Activated naive CD4-positive, alpha-beta T cell treated with anti-CD3 and anti-CD28 coated beads, Interleukin-2, amount 10 ng/mL, durations not matched to agents 7 days and 5 days (primary cell): ENCODE data around the gene FLVCR2.
A peak's percentile ranks its signal among the peaks of the same experiment; 100 is the strongest.

Experiments used
- CTCF ChIA-PET: fragments of 350-600 bp; sonication (Branson Sonifier 250); formaldehyde crosslinking; loops from one replicate; lab custom pipeline; 2021; ENCODE audit warnings: antibody characterized with exemption; lab: Charles Lee
- DNase-seq: peaks from one replicate; pipeline ENCODE4 v3.0.0-alpha.2; 2020
- H3K27ac Mint-ChIP-seq: one replicate; pipeline ENCODE4 v1.8.0; 2021; ENCODE audit warnings: mild to moderate bottlenecking, moderate library complexity, mixed read lengths
- H3K27me3 Mint-ChIP-seq: one replicate; pipeline ENCODE4 v1.8.0; 2021; ENCODE audit warnings: mild to moderate bottlenecking, mixed read lengths
- H3K36me3 Mint-ChIP-seq: one replicate; pipeline ENCODE4 v1.8.0; 2021; ENCODE audit warnings: mixed read lengths
- H3K4me1 Mint-ChIP-seq: one replicate; pipeline ENCODE4 v1.8.0; 2021; ENCODE audit warnings: mixed read lengths
- H3K4me3 Mint-ChIP-seq: one replicate; pipeline ENCODE4 v1.8.0; 2021; ENCODE audit warnings: mild to moderate bottlenecking, moderate library complexity, mixed read lengths
- H3K9me3 Mint-ChIP-seq: one replicate; pipeline ENCODE4 v1.8.0; 2021; ENCODE audit warnings: mixed read lengths

Gene FLVCR2

DNA sequence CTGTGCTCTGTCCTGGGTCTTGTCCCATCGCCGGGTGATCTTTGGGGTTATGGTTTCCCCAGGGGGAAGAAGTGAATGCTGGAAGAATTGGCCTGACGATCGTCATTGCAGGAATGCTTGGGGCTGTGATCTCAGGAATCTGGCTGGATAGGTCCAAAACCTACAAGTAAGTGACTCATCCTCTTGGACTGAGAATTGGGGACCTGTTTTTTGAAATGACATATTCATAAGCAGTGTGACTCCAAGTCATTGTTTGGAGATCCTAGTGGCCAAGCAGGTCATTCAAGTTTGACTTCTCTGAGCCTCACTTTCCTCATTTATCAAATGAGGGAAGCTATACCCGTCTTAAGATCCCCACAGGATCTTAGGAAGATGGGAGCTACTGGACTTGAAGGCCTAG is 56.4 kb downstream of the FLVCR2 start:
- H3K36me3 Mint-ChIP-seq: no peaks in the 10 kb centered on the region
- no peak overlapping the region for H3K4me3 Mint-ChIP-seq

GRCh38 chr14:75636100-75636692 is 57.8 kb downstream of the FLVCR2 start:
- Mint-ChIP-seq H3K27me3 (no peaks in the 10 kb centered on the region), H3K9me3 (no peaks in the 10 kb centered on the region), H3K4me3 (no peak overlapping the region), H3K27ac (no peak overlapping the region), H3K4me1 (no peaks in the 10 kb centered on the region), H3K36me3 (no peaks in the 10 kb centered on the region)
- no peak for DNase-seq
- CTCF ChIA-PET: no interaction called here

More for the DNA sequence above, 56.4 kb downstream of the FLVCR2 start:
- CTCF ChIA-PET: no interaction called here
- no peaks in the 10 kb centered on the region for H3K9me3 Mint-ChIP-seq
- H3K27ac Mint-ChIP-seq: no peak overlapping the region
- DNase-seq: no peak
- no peaks in the 10 kb centered on the region for H3K27me3 Mint-ChIP-seq
- H3K4me1 Mint-ChIP-seq: no peaks in the 10 kb centered on the region

DNA sequence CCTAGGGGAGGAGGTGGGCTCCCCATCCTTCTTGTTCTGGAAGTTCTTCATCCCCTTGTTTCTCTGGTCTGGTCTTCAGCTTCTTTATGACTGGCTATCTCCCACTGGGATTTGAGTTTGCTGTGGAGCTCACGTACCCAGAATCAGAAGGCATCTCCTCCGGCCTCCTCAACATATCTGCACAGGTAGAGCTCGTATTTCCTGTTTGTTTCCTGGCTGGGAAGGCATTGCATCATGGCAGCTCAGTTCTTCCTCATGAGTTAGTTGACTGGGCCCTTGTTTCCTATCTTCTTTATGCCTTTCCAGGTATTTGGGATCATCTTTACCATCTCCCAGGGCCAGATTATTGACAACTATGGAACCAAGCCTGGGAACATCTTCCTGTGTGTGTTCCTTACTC is 62.5 kb downstream of the FLVCR2 start:
- Mint-ChIP-seq H3K4me1 (no peaks in the 10 kb centered on the region), H3K27ac (no peak overlapping the region), H3K27me3 (no peaks in the 10 kb centered on the region), H3K36me3 (no peaks in the 10 kb centered on the region), H3K9me3 (no peaks in the 10 kb centered on the region), H3K4me3 (no peak overlapping the region)
- no peak for DNase-seq
- CTCF ChIA-PET: interaction anchor here (1.2 kb wide), 1 partner anchor 13 kb away, joined by 4 read pairs; no protein-coding TSS in a partner anchor

DNA sequence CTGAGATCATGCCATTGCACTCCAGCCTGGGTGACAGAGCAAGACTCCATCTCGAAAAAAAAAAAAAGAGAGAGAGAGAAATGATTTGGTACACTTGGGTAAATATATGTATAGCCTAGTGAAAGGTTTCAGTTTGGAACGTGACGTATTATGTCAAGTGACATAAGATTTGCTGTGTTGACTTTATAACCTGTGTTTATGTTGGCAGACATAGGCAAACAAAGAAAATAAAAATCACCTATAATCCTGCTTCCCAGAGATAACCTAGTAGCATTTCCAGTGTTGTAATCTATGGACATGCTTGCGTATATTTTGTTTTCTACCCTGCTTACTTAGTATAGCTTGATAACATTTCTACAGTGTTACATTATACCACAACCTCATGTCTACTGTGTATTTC is 65.6 kb downstream of the FLVCR2 start:
- no peak overlapping the region for H3K27ac Mint-ChIP-seq
- H3K4me3 Mint-ChIP-seq: no peak overlapping the region
- CTCF ChIA-PET: no interaction called here
- no peaks in the 10 kb centered on the region for H3K27me3 Mint-ChIP-seq
- H3K36me3 Mint-ChIP-seq: peaks cover 3% of the 10 kb centered on the region
- no peaks in the 10 kb centered on the region for H3K9me3 Mint-ChIP-seq
- DNase-seq: no peak
- no peaks in the 10 kb centered on the region for H3K4me1 Mint-ChIP-seq

DNA sequence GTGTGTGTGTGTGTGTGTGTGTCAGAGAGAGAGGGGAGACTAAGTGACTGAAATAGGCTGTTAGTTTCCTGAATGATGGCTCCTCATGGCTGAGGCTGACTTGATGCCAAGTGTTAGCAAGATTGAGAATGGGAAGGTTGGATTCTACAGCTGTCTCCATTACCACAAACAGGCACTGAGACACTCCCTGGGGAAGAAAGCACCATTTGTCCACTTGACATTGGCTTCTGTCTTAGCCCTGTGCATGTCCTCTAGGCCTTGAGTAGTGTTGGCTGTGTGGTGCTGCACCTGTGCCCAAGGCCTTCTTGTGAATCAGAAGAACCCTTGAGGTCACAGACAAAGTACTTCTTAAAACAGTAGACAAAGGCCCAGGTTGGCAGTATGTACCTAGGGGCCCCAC is 66.6 kb downstream of the FLVCR2 start:
- no peak overlapping the region for H3K27ac Mint-ChIP-seq
- H3K27me3 Mint-ChIP-seq: no peaks in the 10 kb centered on the region
- no peaks in the 10 kb centered on the region for H3K9me3 Mint-ChIP-seq
- CTCF ChIA-PET: interaction anchor here (1.2 kb wide), 1 partner anchor 10 kb away, joined by 4 read pairs; no protein-coding TSS in a partner anchor
- no peak for DNase-seq
- H3K4me1 Mint-ChIP-seq: no peaks in the 10 kb centered on the region
- no peak overlapping the region for H3K4me3 Mint-ChIP-seq
- peaks cover 14% of the 10 kb centered on the region for H3K36me3 Mint-ChIP-seq

- H3K9me3 Mint-ChIP-seq: no peaks in the 10 kb centered on the region
- DNase-seq: no peak
- H3K27me3 Mint-ChIP-seq: no peaks in the 10 kb centered on the region
- H3K4me1 Mint-ChIP-seq: no peaks in the 10 kb centered on the region
- CTCF ChIA-PET: interaction anchor here (1.1 to 1.4 kb wide), 2 partner anchors 12 to 69 kb away, joined by 3 to 4 read pairs; no protein-coding TSS in a partner anchor
- H3K4me3 Mint-ChIP-seq: no peak overlapping the region
- H3K36me3 Mint-ChIP-seq: peaks cover 30% of the 10 kb centered on the region
- H3K27ac Mint-ChIP-seq: no peak overlapping the region
These were observed 68.3 kb downstream of the FLVCR2 start for GRCh38 chr14:75646762-75647161.

DNA sequence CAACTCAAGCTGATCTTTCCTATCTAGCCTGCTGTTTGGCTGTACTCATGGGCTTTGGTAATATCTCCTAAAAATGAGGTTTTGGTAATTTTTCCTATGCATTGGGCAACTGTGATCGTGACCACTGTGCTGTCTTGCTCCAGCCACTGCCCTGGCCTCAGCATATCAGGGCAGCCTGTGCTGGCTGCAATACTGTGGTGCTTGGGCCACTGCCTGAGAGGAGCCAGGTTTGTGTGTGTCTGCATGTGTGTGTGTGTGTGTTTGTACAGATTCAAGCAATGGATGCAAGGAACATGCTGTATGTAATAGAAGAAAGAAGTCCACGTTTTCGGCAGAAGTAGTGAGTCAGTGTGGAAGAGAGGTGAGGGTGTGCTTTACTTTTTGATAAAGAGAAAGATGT is 69.2 kb downstream of the FLVCR2 start:
- Mint-ChIP-seq H3K27ac (no peak overlapping the region), H3K9me3 (no peaks in the 10 kb centered on the region), H3K27me3 (no peaks in the 10 kb centered on the region), H3K4me3 (no peak overlapping the region), H3K36me3 (peaks cover 32% of the 10 kb centered on the region), H3K4me1 (no peaks in the 10 kb centered on the region)
- CTCF ChIA-PET: interaction anchor here (1.4 kb wide), 1 partner anchor 70 kb away, joined by 4 read pairs; no protein-coding TSS in a partner anchor
- DNase-seq: no peak

DNA sequence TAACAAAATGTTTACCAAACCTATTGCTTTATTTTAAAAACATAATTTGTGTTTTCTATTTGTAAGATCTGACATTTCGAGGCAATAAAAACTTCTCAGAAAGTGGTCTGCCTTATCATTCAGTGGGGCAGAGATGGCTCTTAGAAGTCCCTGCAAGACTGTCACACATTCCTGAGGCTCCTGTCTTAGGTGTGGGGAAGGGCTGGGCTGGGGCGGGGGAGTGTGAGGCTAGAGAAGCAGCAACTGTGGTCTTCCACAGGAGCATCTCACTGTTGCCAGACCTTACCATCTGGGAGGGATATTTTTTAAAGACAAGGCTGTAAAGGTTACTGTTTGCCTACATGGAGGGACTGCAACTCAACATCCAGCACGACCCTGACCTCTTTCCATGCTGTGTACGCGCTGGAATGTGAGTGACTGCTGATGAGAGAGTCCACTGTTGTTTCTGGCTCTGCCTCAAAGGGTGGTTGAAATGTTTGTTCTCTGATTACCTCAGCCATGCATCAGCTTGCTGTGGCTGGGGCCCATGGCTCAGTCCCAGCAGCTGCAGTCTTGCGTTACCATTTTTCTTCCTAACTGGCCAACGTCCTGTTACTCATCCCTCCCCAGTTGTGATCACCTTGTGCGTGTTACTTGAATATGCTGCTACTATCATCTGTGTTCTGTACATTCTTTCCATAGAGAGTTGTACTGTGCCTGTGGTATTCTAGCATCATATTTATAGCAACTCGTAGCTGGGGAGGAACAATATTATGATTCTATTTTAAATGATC is 69.8 kb downstream of the FLVCR2 start:
- CTCF ChIA-PET: interaction anchor here (0.7 kb wide), 1 partner anchor 161 kb away, joined by 3 read pairs; no protein-coding TSS in a partner anchor
- DNase-seq: no peak
- Mint-ChIP-seq H3K4me1 (no peaks in the 10 kb centered on the region), H3K9me3 (no peaks in the 10 kb centered on the region), H3K36me3 (peaks cover 36% of the 10 kb centered on the region), H3K27me3 (no peaks in the 10 kb centered on the region), H3K4me3 (no peak overlapping the region), H3K27ac (no peak overlapping the region)

DNA sequence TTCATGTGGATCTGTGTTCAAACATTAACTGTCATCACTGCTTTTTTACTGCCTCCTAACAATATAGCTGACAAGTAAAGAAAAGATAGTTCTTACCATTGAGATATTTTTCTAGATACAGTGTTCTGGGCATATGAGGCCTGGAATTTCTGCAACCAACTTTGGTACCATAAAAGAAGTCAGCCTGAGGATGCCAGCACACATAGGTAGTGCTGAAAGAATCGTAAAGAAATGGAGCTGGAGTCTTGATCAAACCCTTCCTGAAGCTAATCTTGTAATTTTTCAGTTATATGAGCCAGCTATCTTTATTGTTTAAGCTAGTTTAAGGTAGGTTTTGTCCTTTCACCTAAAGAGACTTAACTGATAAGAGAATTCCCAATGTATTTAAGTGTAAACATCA is 70.9 kb downstream of the FLVCR2 start:
- Mint-ChIP-seq H3K4me3 (no peak overlapping the region), H3K4me1 (no peaks in the 10 kb centered on the region), H3K36me3 (peaks cover 44% of the 10 kb centered on the region), H3K27ac (no peak overlapping the region), H3K9me3 (no peaks in the 10 kb centered on the region), H3K27me3 (no peaks in the 10 kb centered on the region)
- CTCF ChIA-PET: interaction anchor here (0.6 to 1.4 kb wide), 4 partner anchors 72 to 160 kb away, joined by 3 to 8 read pairs (median 4); partner anchors contain the start of gene FLVCR2
- DNase-seq: no peak

GRCh38 chr14:75649773-75650172 is 71.4 kb downstream of the FLVCR2 start:
- no peak overlapping the region for H3K4me3 Mint-ChIP-seq
- no peaks in the 10 kb centered on the region for H3K27me3 Mint-ChIP-seq
- no peaks in the 10 kb centered on the region for H3K4me1 Mint-ChIP-seq
- H3K36me3 Mint-ChIP-seq: peaks cover 46% of the 10 kb centered on the region
- no peak for DNase-seq
- CTCF ChIA-PET: interaction anchor here (1.0 to 1.4 kb wide), 3 partner anchors 72 to 161 kb away, joined by 3 to 8 read pairs (median 4); partner anchors contain the start of gene FLVCR2
- no peaks in the 10 kb centered on the region for H3K9me3 Mint-ChIP-seq
- H3K27ac Mint-ChIP-seq: no peak overlapping the region

- Mint-ChIP-seq H3K27me3 (no peaks in the 10 kb centered on the region), H3K4me3 (no peak overlapping the region), H3K36me3 (peaks cover 47% of the 10 kb centered on the region), H3K4me1 (no peaks in the 10 kb centered on the region), H3K9me3 (no peaks in the 10 kb centered on the region), H3K27ac (no peak overlapping the region)
- no peak for DNase-seq
- CTCF ChIA-PET: interaction anchor here (1.3 to 10.1 kb wide), 3 partner anchors 73 to 161 kb away, joined by 3 to 159 read pairs (median 8); partner anchors contain the start of gene FLVCR2
These were observed 72.0 kb downstream of the FLVCR2 start for GRCh38 chr14:75650253-75651058.

- Mint-ChIP-seq H3K9me3 (no peaks in the 10 kb centered on the region), H3K4me1 (peaks cover 1% of the 10 kb centered on the region), H3K4me3 (no peak overlapping the region), H3K27me3 (no peaks in the 10 kb centered on the region), H3K27ac (no peak overlapping the region), H3K36me3 (peaks cover 59% of the 10 kb centered on the region)
- no peak for DNase-seq
- CTCF ChIA-PET: interaction anchor here (0.6 to 10.1 kb wide), 22 partner anchors 10 to 801 kb away, joined by 3 to 159 read pairs (median 4); partner anchors contain the start of genes BATF, FLVCR2 and TGFB3
These were observed 75.1 kb downstream of the FLVCR2 start for GRCh38 chr14:75653563-75653962.

DNA sequence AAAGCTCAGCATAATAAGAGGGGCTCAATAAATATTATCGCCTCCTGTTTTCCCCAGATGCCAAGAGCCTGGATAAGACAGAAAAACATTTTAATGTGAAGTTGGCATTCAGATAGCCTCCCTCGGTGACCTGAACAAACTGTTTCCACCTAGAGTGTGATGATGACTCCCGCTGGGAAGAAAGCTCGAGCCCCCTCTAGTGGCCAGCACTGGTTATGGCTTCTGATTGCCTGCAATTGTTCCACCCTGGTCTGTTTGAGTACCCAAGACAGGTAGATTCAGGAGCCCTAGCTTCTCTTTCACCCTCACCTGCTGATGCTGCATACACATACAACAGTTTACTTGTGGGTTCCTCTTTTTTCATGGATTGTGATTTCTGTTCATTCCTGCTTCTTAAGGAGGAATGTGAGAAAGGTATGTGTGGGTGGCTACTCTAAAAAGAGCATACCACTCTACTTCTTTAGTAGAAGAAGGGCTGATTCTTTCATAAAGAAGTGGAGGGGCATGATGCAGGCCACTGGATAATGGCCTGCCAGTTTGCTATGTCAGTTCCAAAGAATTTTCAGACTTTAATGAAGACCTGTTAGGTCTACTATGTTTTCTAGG is 75.8 kb downstream of the FLVCR2 start:
- Mint-ChIP-seq H3K9me3 (no peaks in the 10 kb centered on the region), H3K27me3 (no peaks in the 10 kb centered on the region), H3K4me1 (peaks cover 5% of the 10 kb centered on the region), H3K36me3 (peaks cover 60% of the 10 kb centered on the region), H3K4me3 (no peak overlapping the region), H3K27ac (peak overlapping the region; percentile 11)
- peak; percentile 87 for DNase-seq
- CTCF ChIA-PET: interaction anchor here (0.6 to 10.1 kb wide), 27 partner anchors 9 to 800 kb away, joined by 3 to 159 read pairs (median 4); partner anchors contain the start of genes BATF, FLVCR2 and TGFB3
